Calu3 (cell line): ENCODE measurements around the gene CTAG1B. TPM values are rescaled to one million over a fixed set of nuclear protein-coding genes. Genes with fewer than 3 reads are reported as not detected.
"Not testable (repeated sequence)": the region's sequence is repeated elsewhere in the genome, so short reads cannot be mapped to it uniquely, and the experiment has no call there.

Experiments
- BruUV-seq: library from RNA; stranded (reverse); fragments of 400-500 nt; replicated peaks from 2 replicates; lab custom pipeline; 2021; lab: Mats Ljungman, UMichigan
- CTCF ChIA-PET: fragments of 300-600 bp; sonication (Branson Sonifier 250); formaldehyde crosslinking; loops from one replicate; lab custom pipeline; 2022; ENCODE audit warnings: antibody characterized with exemption; lab: Charles Lee
- DNase-seq: peaks from one replicate; pipeline ENCODE4 v3.0.0; 2022
- H3K27ac Mint-ChIP-seq: one replicate; pipeline ENCODE4 v1.8.0; 2022; ENCODE audit warnings: mixed read lengths; ENCODE audit not compliant: unreplicated experiment
- H3K27me3 Mint-ChIP-seq: one replicate; pipeline ENCODE4 v1.8.0; 2022; ENCODE audit warnings: mixed read lengths; ENCODE audit not compliant: unreplicated experiment
- H3K36me3 Mint-ChIP-seq: one replicate; pipeline ENCODE4 v1.8.0; 2022; ENCODE audit warnings: mild to moderate bottlenecking, moderate library complexity, mixed read lengths; ENCODE audit not compliant: insufficient read depth, unreplicated experiment
- H3K4me1 Mint-ChIP-seq: one replicate; pipeline ENCODE4 v1.8.0; 2022; ENCODE audit warnings: mild to moderate bottlenecking, low read depth, mixed read lengths; ENCODE audit not compliant: unreplicated experiment
- H3K4me3 Mint-ChIP-seq: one replicate; pipeline ENCODE4 v1.8.0; 2022; ENCODE audit warnings: mild to moderate bottlenecking, low read depth, moderate library complexity, mixed read lengths; ENCODE audit not compliant: unreplicated experiment
- H3K9me3 Mint-ChIP-seq: one replicate; pipeline ENCODE4 v1.8.0; 2022; ENCODE audit warnings: low read depth, mixed read lengths; ENCODE audit not compliant: unreplicated experiment
- CTCF ChIP-seq: fragments of 200-600 bp; IDR thresholded peaks from one replicate; pipeline ENCODE4 v1.8.0; 2022; ENCODE audit warnings: antibody characterized with exemption; ENCODE audit not compliant: unreplicated experiment
- intact Hi-C: fragments of 100-400 bp; cut with micrococcal nuclease; formaldehyde crosslinking; loops from one replicate; pipeline ENCODE4 v1.10.0; 2022; ENCODE audit not compliant: unreplicated experiment
- total RNA-seq: library from RNA; stranded (reverse); gene quantifications from 2 replicates; pipeline ENCODE4 v1.2.3, GENCODE V29; 2022

CTAG1B gene
- total RNA-seq, 1 experiment from 2014 or later, result not detected

- Mint-ChIP-seq H3K4me3 (no peak overlapping the region), H3K36me3 (peaks cover under 1% of the 10 kb centered on the region), H3K27me3 (peaks cover 49% of the 10 kb centered on the region), H3K27ac (no peak overlapping the region), H3K9me3 (peaks cover 2% of the 10 kb centered on the region), H3K4me1 (peaks cover 9% of the 10 kb centered on the region)
- CTCF ChIA-PET, result no interaction called here
- no peak for DNase-seq
- no peak for TF ChIP-seq CTCF
- BruUV-seq, result no TSS peak
- intact Hi-C loops, result no loop called here
Observed at GRCh38 chrX:154592505-154592904, 26.6 kb downstream of the CTAG1B start.

GRCh38 chrX:154590415-154590814, 28.7 kb downstream of the CTAG1B start:
- H3K9me3 Mint-ChIP-seq, H3K36me3 Mint-ChIP-seq, intact Hi-C loops, BruUV-seq, H3K27ac Mint-ChIP-seq, H3K4me1 Mint-ChIP-seq, CTCF ChIA-PET, H3K4me3 Mint-ChIP-seq, DNase-seq: not testable (repeated sequence)
- H3K27me3 Mint-ChIP-seq, result peaks cover 42% of the 10 kb centered on the region

- CTCF ChIA-PET, H3K27ac Mint-ChIP-seq, H3K27me3 Mint-ChIP-seq, H3K4me1 Mint-ChIP-seq, DNase-seq, H3K4me3 Mint-ChIP-seq, H3K36me3 Mint-ChIP-seq, BruUV-seq, H3K9me3 Mint-ChIP-seq, intact Hi-C loops: not testable (repeated sequence)
Observed at GRCh38 chrX:154584585-154585183, 34.4 kb downstream of the CTAG1B start, which contains the start of gene CTAG1A. Gene CTAG1A (plus strand): TSS chrX:154585133. CDS start chrX:154585207, 74 bp downstream.

GRCh38 chrX:154582994-154583393, 36.1 kb downstream of the CTAG1B start:
- H3K27me3 Mint-ChIP-seq, intact Hi-C loops, H3K9me3 Mint-ChIP-seq, H3K27ac Mint-ChIP-seq, DNase-seq, H3K4me3 Mint-ChIP-seq, BruUV-seq, H3K4me1 Mint-ChIP-seq, H3K36me3 Mint-ChIP-seq, CTCF ChIA-PET: not testable (repeated sequence)

GRCh38 chrX:154575076-154575475, 44.0 kb downstream of the CTAG1B start:
- CTCF ChIA-PET, DNase-seq, H3K4me1 Mint-ChIP-seq, H3K4me3 Mint-ChIP-seq, BruUV-seq, H3K27me3 Mint-ChIP-seq, H3K36me3 Mint-ChIP-seq, H3K9me3 Mint-ChIP-seq, intact Hi-C loops, H3K27ac Mint-ChIP-seq: not testable (repeated sequence)

GRCh38 chrX:154573061-154573460, 46.0 kb downstream of the CTAG1B start:
- CTCF ChIA-PET, H3K27ac Mint-ChIP-seq, BruUV-seq: not testable (repeated sequence)

GRCh38 chrX:154570361-154570760, 48.7 kb downstream of the CTAG1B start:
- intact Hi-C loops, H3K9me3 Mint-ChIP-seq, DNase-seq, H3K4me1 Mint-ChIP-seq, H3K27me3 Mint-ChIP-seq, H3K27ac Mint-ChIP-seq, BruUV-seq, CTCF ChIA-PET, H3K36me3 Mint-ChIP-seq, H3K4me3 Mint-ChIP-seq: not testable (repeated sequence)

More at GRCh38 chrX:154573061-154573460, 46.0 kb downstream of the CTAG1B start:
- DNase-seq, intact Hi-C loops, H3K27me3 Mint-ChIP-seq, H3K4me1 Mint-ChIP-seq, H3K4me3 Mint-ChIP-seq, H3K9me3 Mint-ChIP-seq, H3K36me3 Mint-ChIP-seq: not testable (repeated sequence)

Other genes starting within 250 kb of the CTAG1B start
- 973 and 1,240 TPM in 2 replicates for gene FLNA, start 244.6 kb downstream of the CTAG1B start, total RNA-seq
- 75.1 TPM in 2 replicates for gene EMD, start 240.0 kb downstream of the CTAG1B start, total RNA-seq
- gene RPL10, start 220.9 kb downstream of the CTAG1B start, total RNA-seq, result 1,458 and 1,495 TPM in 2 replicates
- gene DNASE1L1, start 210.0 kb downstream of the CTAG1B start, total RNA-seq, result 28.8 and 30.6 TPM in 2 replicates
- 55.0 and 56.3 TPM in 2 replicates for gene TAFAZZIN, start 207.7 kb downstream of the CTAG1B start, total RNA-seq
- gene ATP6AP1, start 190.6 kb downstream of the CTAG1B start, total RNA-seq, result 109 and 124 TPM in 2 replicates
- 118 and 130 TPM in 2 replicates for gene GDI1, start 182.1 kb downstream of the CTAG1B start, total RNA-seq
- gene FAM50A, start 175.1 kb downstream of the CTAG1B start, total RNA-seq, result 87.9 and 88.9 TPM in 2 replicates
- gene PLXNA3, start 161.0 kb downstream of the CTAG1B start, total RNA-seq, result 74.0 and 82.6 TPM in 2 replicates
- gene LAGE3, start 140.0 kb downstream of the CTAG1B start, total RNA-seq, result 25.5 and 25.6 TPM in 2 replicates
- 37.6 and 41.3 TPM in 2 replicates for gene UBL4A, start 132.7 kb downstream of the CTAG1B start, total RNA-seq
- 21.5 and 27.1 TPM in 2 replicates for gene SLC10A3, start 128.7 kb downstream of the CTAG1B start, total RNA-seq
- 36.8 and 39.5 TPM in 2 replicates for gene FAM3A, start 103.0 kb downstream of the CTAG1B start, total RNA-seq
- 180 and 229 TPM in 2 replicates for gene G6PD, start 72.4 kb downstream of the CTAG1B start, total RNA-seq
- gene IKBKG, start 71.7 kb downstream of the CTAG1B start, total RNA-seq, result 39.9 and 46.3 TPM in 2 replicates
- gene CTAG1A, start 34.1 kb downstream of the CTAG1B start, total RNA-seq, result not detected in 2 replicates
- gene CTAG2, start 34.3 kb upstream of the CTAG1B start, total RNA-seq, result not detected in 2 replicates
- not detected in 2 replicates for gene GAB3, start 131.8 kb upstream of the CTAG1B start, total RNA-seq
- 112 and 120 TPM in 2 replicates for gene DKC1, start 143.6 kb upstream of the CTAG1B start, total RNA-seq
- gene MPP1, start 186.2 kb upstream of the CTAG1B start, total RNA-seq, result 1.3 TPM in 1 of 2 replicates, not detected in the other
- not detected in 2 replicates for gene SMIM9, start 215.4 kb upstream of the CTAG1B start, total RNA-seq